Activated naive CD8-positive, alpha-beta T cell treated with anti-CD3 and anti-CD28 coated beads for 36 hours (primary cell): Measurements from ENCODE around the gene RNU1-3. TPM values are rescaled to one million over a fixed set of nuclear protein-coding genes. Genes with fewer than 3 reads are reported as not detected.
"Not testable (repeated sequence)": the region's sequence is repeated elsewhere in the genome, so short reads cannot be mapped to it uniquely, and the experiment has no call there.

ENCODE experiments used
- DNase-seq: peaks from one replicate; pipeline ENCODE4 v3.0.0; 2021
- H3K27ac Mint-ChIP-seq: one replicate; pipeline ENCODE4 v1.8.0; 2022; ENCODE audit warnings: mild to moderate bottlenecking, moderate library complexity, mixed read lengths
- H3K27me3 Mint-ChIP-seq: one replicate; pipeline ENCODE4 v1.8.0; 2022; ENCODE audit warnings: mild to moderate bottlenecking, mixed read lengths
- H3K36me3 Mint-ChIP-seq: one replicate; pipeline ENCODE4 v1.8.0; 2021; ENCODE audit warnings: mild to moderate bottlenecking, mixed read lengths
- H3K4me1 Mint-ChIP-seq: one replicate; pipeline ENCODE4 v1.8.0; 2021; ENCODE audit warnings: mixed read lengths
- H3K4me3 Mint-ChIP-seq: one replicate; pipeline ENCODE4 v1.8.0; 2022; ENCODE audit warnings: mild to moderate bottlenecking, moderate library complexity, mixed read lengths
- H3K9me3 Mint-ChIP-seq: one replicate; pipeline ENCODE4 v1.8.0; 2022; ENCODE audit warnings: mixed read lengths
- total RNA-seq, 2 experiments: library from RNA; stranded (reverse); gene quantifications; one replicate each; pipeline ENCODE4 v1.2.3, GENCODE V29; 2021

Gene RNU1-3
- total RNA-seq, 2 experiments from 2014 or later: 874 to 961 TPM

- not testable (repeated sequence) for H3K4me1 Mint-ChIP-seq, H3K4me3 Mint-ChIP-seq, DNase-seq, H3K27me3 Mint-ChIP-seq, H3K9me3 Mint-ChIP-seq, H3K27ac Mint-ChIP-seq
- H3K36me3 Mint-ChIP-seq: peaks cover 13% of the 10 kb centered on the region
Observed at GRCh38 chr1:16623812-16624719, 42.7 kb downstream of the RNU1-3 start.

DNA sequence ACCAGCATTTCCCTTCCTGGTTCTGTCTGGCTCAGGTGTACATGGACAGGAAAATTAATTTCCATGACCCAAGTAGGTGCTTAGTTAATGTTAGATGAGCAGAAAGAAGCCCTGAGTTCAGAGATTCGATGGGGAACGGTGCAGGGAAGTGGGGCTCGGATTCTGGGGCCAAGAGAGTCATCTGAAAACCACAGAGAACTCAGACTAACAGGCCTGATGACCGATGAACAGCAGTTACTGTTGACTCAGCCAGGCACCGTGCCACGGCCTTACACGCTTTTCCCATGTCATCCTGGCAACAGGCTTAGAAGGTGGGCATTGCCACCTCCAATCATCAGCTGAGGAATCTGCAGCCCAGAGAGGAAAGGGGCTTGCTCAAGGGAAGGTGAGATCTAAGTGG lies 43.4 kb downstream of the RNU1-3 start:
- H3K4me1 Mint-ChIP-seq, H3K4me3 Mint-ChIP-seq, H3K27ac Mint-ChIP-seq, H3K27me3 Mint-ChIP-seq, DNase-seq, H3K9me3 Mint-ChIP-seq: not testable (repeated sequence)
- H3K36me3 Mint-ChIP-seq: peaks cover 13% of the 10 kb centered on the region

DNA sequence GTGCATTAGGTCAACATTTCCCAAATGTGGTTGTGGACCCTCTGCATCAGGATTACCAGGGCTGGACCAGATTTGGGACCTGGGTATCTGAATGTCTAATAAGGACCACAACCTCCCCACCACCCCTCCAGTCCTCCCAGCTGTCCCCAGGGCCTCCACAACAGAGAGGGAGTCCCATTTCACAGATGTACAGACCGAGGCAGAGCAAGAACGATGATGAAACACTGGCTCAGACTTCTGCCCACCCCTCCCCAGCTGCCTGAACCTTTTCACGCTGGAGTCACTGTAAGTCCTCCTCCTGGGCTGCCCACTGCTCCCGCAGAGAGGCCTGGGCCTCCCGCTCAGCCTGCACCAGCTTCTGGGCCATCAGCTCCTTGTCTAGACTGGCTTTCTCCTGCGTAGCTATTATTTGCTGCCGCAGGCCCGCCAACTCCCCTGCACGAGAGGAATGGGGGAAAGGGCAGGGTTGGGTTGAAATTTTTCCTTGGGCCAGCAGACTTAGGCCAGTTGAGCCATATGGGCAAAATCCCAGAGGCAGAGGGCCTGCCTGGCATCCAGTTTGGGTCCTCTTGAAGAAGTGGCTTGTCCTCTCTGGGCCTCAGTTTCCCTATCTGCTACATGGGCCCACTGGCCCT lies 45.0 kb downstream of the RNU1-3 start:
- H3K9me3 Mint-ChIP-seq, H3K27ac Mint-ChIP-seq, H3K36me3 Mint-ChIP-seq, H3K4me3 Mint-ChIP-seq, H3K4me1 Mint-ChIP-seq, DNase-seq, H3K27me3 Mint-ChIP-seq: not testable (repeated sequence)

GRCh38 chr1:16621300-16621658 lies 45.5 kb downstream of the RNU1-3 start:
- Mint-ChIP-seq H3K4me3 (no peak overlapping the region), H3K36me3 (peaks cover 5% of the 10 kb centered on the region), H3K27ac (no peak overlapping the region), H3K4me1 (no peaks in the 10 kb centered on the region), H3K9me3 (no peaks in the 10 kb centered on the region), H3K27me3 (no peaks in the 10 kb centered on the region)
- DNase-seq: no peak

- H3K9me3 Mint-ChIP-seq, H3K27ac Mint-ChIP-seq, H3K27me3 Mint-ChIP-seq, H3K4me1 Mint-ChIP-seq, H3K4me3 Mint-ChIP-seq, H3K36me3 Mint-ChIP-seq, DNase-seq: not testable (repeated sequence)
Observed at GRCh38 chr1:16619803-16620501, 46.8 kb downstream of the RNU1-3 start.

GRCh38 chr1:16618719-16619118 lies 48.0 kb downstream of the RNU1-3 start:
- Mint-ChIP-seq H3K4me1 (no peaks in the 10 kb centered on the region), H3K9me3 (no peaks in the 10 kb centered on the region), H3K27ac (no peak overlapping the region), H3K27me3 (no peaks in the 10 kb centered on the region), H3K4me3 (no peak overlapping the region), H3K36me3 (no peaks in the 10 kb centered on the region)
- DNase-seq: no peak

DNA sequence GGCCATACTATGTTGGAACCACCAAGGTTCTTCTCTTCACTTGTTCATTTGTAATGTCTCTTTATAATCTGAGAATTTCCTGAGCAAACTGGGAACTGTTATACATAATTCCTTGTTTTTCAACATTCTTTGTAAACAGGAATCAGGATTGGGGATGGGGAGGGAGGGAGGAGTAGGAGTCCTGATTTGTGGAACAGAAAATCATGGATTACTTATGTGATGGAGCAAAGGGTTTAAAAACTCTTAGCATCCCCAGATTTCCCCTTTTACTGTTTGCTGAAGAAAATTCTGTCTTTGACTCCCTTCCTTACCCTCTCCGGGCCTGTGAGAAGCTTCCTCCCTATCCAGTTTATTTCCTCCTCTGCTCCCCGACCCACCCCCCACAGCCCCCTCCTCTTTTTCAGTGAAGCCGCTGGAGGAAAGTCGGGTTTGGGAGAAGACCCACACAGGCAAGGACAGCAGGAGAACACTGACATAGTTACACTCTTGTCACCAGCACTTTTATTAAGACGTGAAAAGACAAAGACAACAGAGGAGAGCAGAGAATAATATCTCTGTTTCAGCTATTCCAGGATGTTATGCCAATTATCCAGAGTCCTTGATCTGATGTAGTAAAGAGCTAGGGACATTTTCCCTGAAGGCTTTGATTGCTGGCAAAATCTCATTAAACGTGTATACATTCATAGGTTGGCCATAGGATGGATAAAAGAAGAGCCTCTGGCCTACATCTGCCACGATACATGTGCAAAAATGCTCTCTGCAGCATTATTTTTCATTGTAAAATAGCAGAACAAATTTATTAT lies 48.8 kb downstream of the RNU1-3 start:
- Mint-ChIP-seq H3K4me1 (no peaks in the 10 kb centered on the region), H3K9me3 (no peaks in the 10 kb centered on the region), H3K27ac (no peak overlapping the region)

GRCh38 chr1:16617114-16617631 lies 49.6 kb downstream of the RNU1-3 start:
- DNase-seq: no peak
- Mint-ChIP-seq H3K27me3 (no peaks in the 10 kb centered on the region), H3K36me3 (no peaks in the 10 kb centered on the region), H3K4me1 (no peaks in the 10 kb centered on the region), H3K9me3 (no peaks in the 10 kb centered on the region), H3K4me3 (no peak overlapping the region), H3K27ac (no peak overlapping the region)

More for the DNA sequence above, 48.8 kb downstream of the RNU1-3 start:
- DNase-seq: no peak
- H3K4me3 Mint-ChIP-seq: no peak overlapping the region
- H3K27me3 Mint-ChIP-seq: no peaks in the 10 kb centered on the region
- no peaks in the 10 kb centered on the region for H3K36me3 Mint-ChIP-seq

Other genes with a start within 250 kb of the RNU1-3 start
- gene SPATA21, start 229.5 kb downstream of the RNU1-3 start, total RNA-seq: not detected
- 10 to 100 TPM; 52.5 to 54.9 TPM for gene NECAP2, start 226.2 kb downstream of the RNU1-3 start, total RNA-seq
- 100 to 1,000 TPM; 874 to 961 TPM for gene RNU1-1, start 152.7 kb downstream of the RNU1-3 start, total RNA-seq
- 1 to 10 TPM; 5.5 to 5.6 TPM for gene NBPF1, start 53.4 kb downstream of the RNU1-3 start, total RNA-seq
- gene RNU1-4, start 73.6 kb upstream of the RNU1-3 start, total RNA-seq: 100 to 1,000 TPM; 874 to 961 TPM
- 100 to 1,000 TPM; 874 to 961 TPM for gene RNU1-2, start 229.0 kb upstream of the RNU1-3 start, total RNA-seq